Measurements from ENCODE around the gene NTSR2.

NTSR2 gene

GRCh38 chr2:11699686-11700670 lies 30.0 kb upstream of the NTSR2 start:
- no peak for DNase-seq

GRCh38 chr2:11698009-11698922 lies 28.3 kb upstream of the NTSR2 start:
- peak; percentile 65 for DNase-seq

GRCh38 chr2:11697103-11697871 lies 27.3 kb upstream of the NTSR2 start:
- DNase-seq: peak; percentile 69

- DNase-seq: no peak
These were observed 26.7 kb upstream of the NTSR2 start for GRCh38 chr2:11696736-11697102.

GRCh38 chr2:11695576-11695975 lies 25.6 kb upstream of the NTSR2 start:
- no peak for DNase-seq

- peak; percentile 50 for DNase-seq
These were observed 23.0 kb upstream of the NTSR2 start for GRCh38 chr2:11692966-11693521.

- no peak for DNase-seq
These were observed 21.2 kb upstream of the NTSR2 start for GRCh38 chr2:11691076-11691660.

GRCh38 chr2:11688222-11689069 lies 18.5 kb upstream of the NTSR2 start:
- peak; percentile 77 for DNase-seq

- DNase-seq: no peak
These were observed 17.7 kb upstream of the NTSR2 start for GRCh38 chr2:11687736-11688135.

- no peak for DNase-seq
These were observed 16.0 kb upstream of the NTSR2 start for GRCh38 chr2:11685906-11686470.

GRCh38 chr2:11684894-11685460 lies 15.0 kb upstream of the NTSR2 start:
- DNase-seq: no peak

- no peak for DNase-seq
These were observed 14.0 kb upstream of the NTSR2 start for GRCh38 chr2:11683966-11684365.

- no peak for DNase-seq
These were observed 13.5 kb upstream of the NTSR2 start for GRCh38 chr2:11683476-11683875.

GRCh38 chr2:11682590-11682915 lies 12.6 kb upstream of the NTSR2 start:
- DNase-seq: no peak

GRCh38 chr2:11681722-11682589 lies 12.0 kb upstream of the NTSR2 start:
- DNase-seq: no peak

GRCh38 chr2:11680901-11681721 lies 11.1 kb upstream of the NTSR2 start:
- no peak for DNase-seq

- no peak for DNase-seq
These were observed 10.3 kb upstream of the NTSR2 start for GRCh38 chr2:11680182-11680900.
